T-helper 1 cell treated with Interleukin-12 subunit alpha and Interleukin-12 subunit beta and Interleukin-4 antibody, amounts not matched to agents 30 ng/mL and 1 ng/mL, for 36 hours (primary cell): ENCODE measurements around the gene GPN3. TPM values are rescaled to one million over a fixed set of nuclear protein-coding genes. Genes with fewer than 3 reads are reported as not detected.
"Not testable (repeated sequence)": the region's sequence is repeated elsewhere in the genome, so short reads cannot be mapped to it uniquely, and the experiment has no call there.

ENCODE experiments used
- intact Hi-C: fragments of 100-400 bp; cut with micrococcal nuclease; formaldehyde crosslinking; loops from one replicate; pipeline ENCODE4 v1.15.1; 2024
- total RNA-seq: library from RNA; stranded (reverse); gene quantifications from 2 replicates; pipeline ENCODE4 v1.2.3, GENCODE V29; 2022

The GPN3 gene
- 19.5 and 20.7 TPM in 2 replicates for total RNA-seq

GRCh38 chr12:110468214-110469048 is at the start of gene GPN3, which contains the start of gene FAM216A:
TSS of gene GPN3 (minus strand) at chr12:110468257. CDS start at chr12:110468203, 54 bp downstream.
TSS of gene FAM216A (plus strand) at chr12:110468845. CDS start at chr12:110468876, 31 bp downstream.
- intact Hi-C loops = loop anchor here (1.0 to 2.0 kb wide), 16 partner anchors 18 to 420 kb away; partner anchors contain the start of genes ANAPC7, ARPC3, HVCN1 and PPP1CC

- intact Hi-C loops = no loop called here
Observed at GRCh38 chr12:110516995-110517394, 48.9 kb upstream of the GPN3 start.

GRCh38 chr12:110514363-110514762 is 46.3 kb upstream of the GPN3 start:
- intact Hi-C loops = no loop called here

GRCh38 chr12:110513842-110514241 is 45.8 kb upstream of the GPN3 start:
- intact Hi-C loops = no loop called here

- intact Hi-C loops = loop anchor here (10.0 kb wide), 1 partner anchor 1597 kb away; the partner anchor contains the start of gene NAA25
Observed at GRCh38 chr12:110508071-110508586, 40.1 kb upstream of the GPN3 start.

- intact Hi-C loops = loop anchor here (10.0 kb wide), 1 partner anchor 1599 kb away; the partner anchor contains the start of gene NAA25
Observed at GRCh38 chr12:110505332-110505731, 37.3 kb upstream of the GPN3 start.

- intact Hi-C loops = loop anchor here (2.0 to 10.0 kb wide), 3 partner anchors 59 to 1601 kb away; partner anchors contain the start of gene NAA25
Observed at GRCh38 chr12:110503432-110503831, 35.4 kb upstream of the GPN3 start.

- intact Hi-C loops = loop anchor here (1.0 to 10.0 kb wide), 17 partner anchors 10 to 1603 kb away; partner anchors contain the start of genes ANAPC7, ANKRD13A, ARPC3 and FAM216A
Observed at GRCh38 chr12:110501752-110502738, 34.0 kb upstream of the GPN3 start, which contains the start of the genes RAD9B and VPS29. TSS of gene RAD9B (plus strand) at chr12:110502331. CDS start at chr12:110502338, 7 bp downstream. TSS of gene VPS29 (minus strand) at chr12:110502111. CDS start at chr12:110502051, 60 bp downstream.

- intact Hi-C loops = loop anchor here (2.0 to 10.0 kb wide), 3 partner anchors 61 to 1603 kb away; partner anchors contain the start of genes ANKRD13A and NAA25
Observed at GRCh38 chr12:110501399-110501751, 33.3 kb upstream of the GPN3 start.

GRCh38 chr12:110498984-110499706 is 31.1 kb upstream of the GPN3 start:
- intact Hi-C loops = no loop called here

- intact Hi-C loops = no loop called here
Observed at GRCh38 chr12:110475426-110475825, 7.4 kb upstream of the GPN3 start.

GRCh38 chr12:110467847-110468213 is 227 bp downstream of the GPN3 start:
- intact Hi-C loops = loop anchor here (1.0 to 2.0 kb wide), 12 partner anchors 18 to 420 kb away; partner anchors contain the start of genes ANAPC7, ARPC3, HVCN1 and PPP1CC

GRCh38 chr12:110466791-110467190 is 1.3 kb downstream of the GPN3 start:
- intact Hi-C loops = no loop called here

GRCh38 chr12:110465765-110466164 is 2.3 kb downstream of the GPN3 start:
- intact Hi-C loops = not testable (repeated sequence)

- intact Hi-C loops = no loop called here
Observed at GRCh38 chr12:110465024-110465423, 3.0 kb downstream of the GPN3 start.

GRCh38 chr12:110461189-110461588 is 6.9 kb downstream of the GPN3 start:
- intact Hi-C loops = not testable (repeated sequence)

GRCh38 chr12:110458756-110459155 is 9.3 kb downstream of the GPN3 start:
- intact Hi-C loops = no loop called here

- intact Hi-C loops = no loop called here
Observed at GRCh38 chr12:110453569-110454296, 14.3 kb downstream of the GPN3 start.

GRCh38 chr12:110451263-110451662 is 16.8 kb downstream of the GPN3 start:
- intact Hi-C loops = loop anchor here (2.0 kb wide), 1 partner anchor 238 kb away; the partner anchor contains the start of gene HVCN1
